Thoracic aorta (tissue), 2 donors: ENCODE measurements around the gene ZYX. TPM values are rescaled to one million over a fixed set of nuclear protein-coding genes. Genes with fewer than 3 reads are reported as not detected.

Experiments used
- ATAC-seq: fragments of 150-250 bp; one replicate; pipeline ENCODE4 v1.8.0; 2017; ENCODE audit warnings: low read depth; ENCODE audit not compliant: insufficient number of reproducible peaks, low FRiP score
- DNase-seq: peaks from one replicate; pipeline ENCODE4 v3.0.0-alpha.2; 2020; ENCODE audit warnings: low spot score
- H3K27ac ChIP-seq, 2 donors: fragments of 200-600 bp; sonication (generic); 1 replicate in 1 of 2; 2 replicates in 1 of 2; pipeline ENCODE4 v1.5.1; 2016; ENCODE audit warnings: mild to moderate bottlenecking in 2 of 2, moderate library complexity in 2 of 2
- H3K27me3 ChIP-seq: fragments of 200-600 bp; sonication (generic); replicated peaks from 2 replicates; pipeline ENCODE4 v1.6.0; 2016; ENCODE audit warnings: mild to moderate bottlenecking; ENCODE audit not compliant: insufficient read depth
- H3K36me3 ChIP-seq: fragments of 200-600 bp; sonication (generic); one replicate; pipeline ENCODE4 v1.5.1; 2016
- H3K4me1 ChIP-seq, 2 donors: fragments of 200-600 bp; sonication (generic); 1 replicate in 1 of 2; 2 replicates in 1 of 2; pipeline versions ENCODE4 v1.5.1 to v1.6.0; 2016; ENCODE audit warnings: low read depth in 2 of 2, mild to moderate bottlenecking in 1 of 2; ENCODE audit not compliant: control insufficient read depth in 1 of 2
- H3K4me3 ChIP-seq: fragments of 200-600 bp; sonication (generic); 2 replicates; pipeline ENCODE4 v1.5.1; 2016; ENCODE audit warnings: mild to moderate bottlenecking
- H3K9me3 ChIP-seq: fragments of 200-600 bp; sonication (generic); 2 replicates; pipeline ENCODE4 v1.5.1; 2016
- total RNA-seq, 2 donors: library from RNA; depleted of rRNA; stranded (reverse); fragments of >200 nt; gene quantifications; one replicate each; pipeline versions ENCODE4 v1.1.0 to v1.2.3, GENCODE V29; 2016
- TF ChIP-seq, protein P1 (sequence below): fragments of 200-600 bp; sonication (generic); IDR thresholded peaks from one replicate; pipeline ENCODE4 v1.5.1; 2019; ENCODE audit warnings: antibody characterized with exemption

The ZYX gene
- total RNA-seq, 2 donors from 2014 or later: 234 to 287 TPM

DNA sequence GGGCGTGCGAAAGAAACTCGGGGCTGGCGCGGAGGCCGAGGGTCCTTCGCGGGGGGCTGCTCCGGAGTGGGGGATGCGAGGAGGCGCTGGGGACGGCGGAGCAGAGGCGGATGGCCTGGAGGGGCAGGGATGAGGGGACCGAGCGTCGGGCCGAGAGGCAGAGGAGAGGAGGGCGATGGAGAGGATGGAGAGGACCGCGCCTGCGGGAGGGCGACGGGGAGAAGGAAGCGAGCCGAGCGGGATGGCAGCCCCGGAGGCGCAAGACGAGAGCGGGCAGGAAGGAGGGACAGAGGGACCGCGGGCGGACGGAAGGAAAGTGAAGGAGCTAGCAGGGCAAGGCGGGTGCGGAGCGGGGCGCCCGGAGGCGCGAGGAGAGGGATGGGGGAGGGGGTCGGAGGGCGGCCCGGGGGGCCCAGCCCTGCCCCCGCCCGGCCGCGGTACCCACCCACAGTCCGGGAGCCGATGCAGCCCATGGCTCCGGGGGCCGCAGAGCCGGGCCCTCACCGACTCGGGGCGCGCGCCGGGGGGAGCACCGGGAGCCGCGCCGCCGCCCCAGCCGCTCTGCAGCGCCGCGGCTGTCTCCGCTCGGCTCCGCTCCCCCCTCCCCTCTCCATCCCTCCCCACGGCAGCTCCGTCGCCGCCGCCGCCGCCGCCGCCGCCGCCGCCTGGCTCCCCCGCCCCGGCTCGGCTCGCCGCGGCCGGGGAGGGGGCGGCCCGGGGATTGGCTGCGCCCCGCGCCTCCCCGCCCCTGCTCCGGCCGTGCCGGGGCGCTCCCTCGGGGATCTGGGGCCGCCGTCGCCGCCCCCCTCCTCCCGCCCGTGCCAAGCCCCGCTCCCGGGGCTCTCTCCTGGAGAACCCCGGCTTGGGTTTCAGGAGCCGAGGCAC, 18.8 kb upstream of the ZYX start, which contains the start of gene FAM131B:
FAM131B (minus strand) TSS at position 583 of the 885 bp plus-strand sequence; CDS start at position 473, 110 bp downstream.
- DNase-seq: no peak
- ATAC-seq: peak; percentile 19
- no peaks in the 10 kb centered on the region for H3K36me3 ChIP-seq
- peak within 1 kb of the TSS; percentile 75 for H3K4me3 ChIP-seq
- H3K27me3 ChIP-seq: peaks cover 4% of the 10 kb centered on the region
- H3K9me3 ChIP-seq: no peaks in the 10 kb centered on the region
- no peak within 1 kb of the TSS for H3K27ac ChIP-seq
- peaks cover 6 to 11% of the 10 kb centered on the region in 2 donors for H3K4me1 ChIP-seq
- TF ChIP-seq, protein P1, sequence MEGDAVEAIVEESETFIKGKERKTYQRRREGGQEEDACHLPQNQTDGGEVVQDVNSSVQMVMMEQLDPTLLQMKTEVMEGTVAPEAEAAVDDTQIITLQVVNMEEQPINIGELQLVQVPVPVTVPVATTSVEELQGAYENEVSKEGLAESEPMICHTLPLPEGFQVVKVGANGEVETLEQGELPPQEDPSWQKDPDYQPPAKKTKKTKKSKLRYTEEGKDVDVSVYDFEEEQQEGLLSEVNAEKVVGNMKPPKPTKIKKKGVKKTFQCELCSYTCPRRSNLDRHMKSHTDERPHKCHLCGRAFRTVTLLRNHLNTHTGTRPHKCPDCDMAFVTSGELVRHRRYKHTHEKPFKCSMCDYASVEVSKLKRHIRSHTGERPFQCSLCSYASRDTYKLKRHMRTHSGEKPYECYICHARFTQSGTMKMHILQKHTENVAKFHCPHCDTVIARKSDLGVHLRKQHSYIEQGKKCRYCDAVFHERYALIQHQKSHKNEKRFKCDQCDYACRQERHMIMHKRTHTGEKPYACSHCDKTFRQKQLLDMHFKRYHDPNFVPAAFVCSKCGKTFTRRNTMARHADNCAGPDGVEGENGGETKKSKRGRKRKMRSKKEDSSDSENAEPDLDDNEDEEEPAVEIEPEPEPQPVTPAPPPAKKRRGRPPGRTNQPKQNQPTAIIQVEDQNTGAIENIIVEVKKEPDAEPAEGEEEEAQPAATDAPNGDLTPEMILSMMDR: no peak

GRCh38 chr7:143363016-143363937, 17.9 kb upstream of the ZYX start:
- ATAC-seq (no peak), DNase-seq (no peak)
- TF ChIP-seq, protein P1: no peak
- Histone ChIP-seq H3K27ac (no peak overlapping the region), H3K4me1 (peaks cover 6 to 11% of the 10 kb centered on the region in 2 donors), H3K36me3 (no peaks in the 10 kb centered on the region), H3K4me3 (peak overlapping the region; percentile 75), H3K27me3 (peaks cover 4% of the 10 kb centered on the region), H3K9me3 (no peaks in the 10 kb centered on the region)

GRCh38 chr7:143367972-143368371, 13.2 kb upstream of the ZYX start:
- peaks cover 0 to under 1% of the 10 kb centered on the region in 2 donors for H3K4me1 ChIP-seq
- peaks cover 3% of the 10 kb centered on the region for H3K27me3 ChIP-seq
- TF ChIP-seq, protein P1: no peak
- no peak for DNase-seq
- no peak overlapping the region for H3K27ac ChIP-seq
- ATAC-seq: no peak
- no peaks in the 10 kb centered on the region for H3K9me3 ChIP-seq
- no peaks in the 10 kb centered on the region for H3K36me3 ChIP-seq
- H3K4me3 ChIP-seq: no peak overlapping the region

DNA sequence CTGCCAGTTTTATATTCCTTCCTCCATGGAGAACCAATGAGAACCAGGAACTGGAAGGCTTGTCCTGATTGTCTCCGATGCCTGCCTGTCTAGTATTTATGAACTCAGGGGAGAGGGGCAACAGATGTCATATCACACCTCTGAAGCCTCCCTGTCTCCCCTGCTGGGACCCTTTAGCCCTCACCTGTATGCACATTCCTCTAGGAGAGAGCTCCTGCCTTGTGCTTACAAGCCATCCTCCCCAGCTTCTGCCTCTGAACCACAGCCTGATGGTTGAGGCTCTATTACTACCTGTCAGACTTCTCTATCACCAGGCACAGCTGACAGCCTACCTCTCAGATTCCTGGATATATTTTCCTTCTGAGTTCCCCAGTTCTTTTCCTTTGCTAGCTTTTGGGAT, 12.8 kb upstream of the ZYX start:
- H3K27me3 ChIP-seq: no peaks in the 10 kb centered on the region
- no peaks in the 10 kb centered on the region for H3K36me3 ChIP-seq
- DNase-seq: no peak
- no peak overlapping the region for H3K27ac ChIP-seq
- no peak for ATAC-seq
- no peaks in the 10 kb centered on the region for H3K9me3 ChIP-seq
- H3K4me1 ChIP-seq: no peaks in the 10 kb centered on the region
- TF ChIP-seq, protein P1: no peak
- no peak overlapping the region for H3K4me3 ChIP-seq
